HL-60/S4 (cell line): ENCODE results near the gene HSF2BP.
"Not testable (repeated sequence)": the region's sequence is repeated elsewhere in the genome, so short reads cannot be mapped to it uniquely, and the experiment has no call there.

ENCODE experiments used
- in situ Hi-C: fragments of 300-500 bp; cut with MboI; formaldehyde crosslinking; loops from 2 replicates; pipeline ENCODE4 v1.14.3; 2022; ENCODE audit warnings: low sequenced_read_pairs

The HSF2BP gene

DNA sequence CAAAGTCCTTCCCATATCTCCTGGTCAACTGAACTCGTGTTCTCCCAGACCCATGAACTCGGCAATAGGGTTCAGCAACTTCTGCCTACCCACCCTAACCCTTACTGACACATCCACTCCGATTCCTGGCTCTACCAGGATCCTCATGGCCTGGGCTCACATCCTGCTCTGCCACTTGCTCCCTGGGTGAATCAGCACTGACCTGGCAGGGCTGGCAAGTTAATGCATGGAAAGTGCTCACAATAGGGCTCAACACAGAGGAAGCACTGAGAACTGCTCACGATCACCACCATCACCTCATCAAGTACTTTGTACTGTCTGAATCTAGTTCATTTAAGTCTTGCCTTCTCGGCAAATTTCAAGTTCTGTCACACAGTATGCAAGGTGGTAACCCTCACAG lies 96.8 kb downstream of the HSF2BP start:
- in situ Hi-C loops: not testable (repeated sequence)

DNA sequence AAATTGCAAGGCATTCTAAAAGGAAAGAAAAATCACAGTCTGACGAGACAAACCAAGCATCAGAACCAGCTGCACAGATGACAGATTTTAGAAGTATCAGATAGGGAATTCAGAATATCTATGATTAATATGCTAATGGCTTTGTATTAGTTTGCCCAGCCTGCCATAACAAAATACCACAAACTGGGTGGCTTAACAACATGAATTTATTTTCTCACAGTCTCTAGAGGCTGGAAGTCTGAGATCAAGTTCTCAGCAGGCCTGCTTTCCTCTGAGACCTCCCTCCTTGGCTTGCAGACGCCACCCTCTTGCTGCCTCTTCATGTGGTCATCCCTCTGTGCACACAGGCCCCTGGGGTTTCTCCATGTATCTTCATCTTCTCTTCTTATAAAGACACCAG lies 118.7 kb downstream of the HSF2BP start:
- in situ Hi-C loops: not testable (repeated sequence)

DNA sequence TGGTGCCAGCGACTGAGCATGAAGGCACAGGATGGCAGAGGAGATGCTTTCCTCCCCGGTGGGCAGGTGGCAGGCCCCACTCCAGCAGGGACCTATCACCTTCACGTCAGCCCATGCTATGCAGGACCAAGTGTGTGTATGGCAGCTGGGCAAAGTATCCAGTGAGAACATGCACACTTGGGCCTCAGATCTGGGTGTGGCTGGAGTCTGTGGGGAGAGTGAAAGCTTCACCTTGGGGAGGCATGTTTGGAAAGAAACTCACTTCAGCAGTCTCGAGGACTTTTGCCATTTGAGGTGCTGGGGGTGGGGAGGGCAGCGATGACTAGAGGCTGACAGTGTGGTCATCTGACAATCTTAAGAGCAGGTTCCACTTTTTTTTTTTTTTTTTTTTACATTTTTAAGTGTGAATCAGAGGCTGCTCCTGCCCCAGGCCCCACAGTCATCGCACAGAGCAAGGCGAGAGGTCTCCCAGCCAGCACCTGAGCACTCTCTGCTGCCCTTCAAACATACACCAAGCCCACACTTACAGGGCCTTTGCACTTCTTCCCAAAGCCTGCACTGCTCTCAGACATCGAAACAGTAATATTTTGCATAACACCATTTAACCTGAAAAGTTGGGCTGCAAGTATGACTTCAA lies 136.7 kb downstream of the HSF2BP start:
- in situ Hi-C loops: not testable (repeated sequence)

DNA sequence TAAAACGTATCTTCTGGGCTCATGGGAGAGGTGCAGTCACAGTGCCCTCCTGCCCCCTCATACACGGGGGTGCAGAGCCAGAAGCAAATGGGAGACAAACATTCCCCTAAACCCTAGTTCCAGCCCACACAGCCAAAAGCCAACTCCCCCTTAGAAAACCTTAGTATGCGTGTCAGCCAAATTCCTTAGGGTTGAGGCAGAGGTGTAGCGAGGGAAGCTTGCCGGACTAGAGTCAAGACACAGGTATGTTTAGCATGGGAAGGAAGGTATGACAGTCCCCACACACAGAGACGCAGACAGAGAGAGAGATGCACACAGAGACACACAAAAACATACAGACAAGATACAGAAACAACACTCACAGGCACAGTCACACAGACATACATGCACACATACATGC lies 141.6 kb downstream of the HSF2BP start:
- in situ Hi-C loops: not testable (repeated sequence)

DNA sequence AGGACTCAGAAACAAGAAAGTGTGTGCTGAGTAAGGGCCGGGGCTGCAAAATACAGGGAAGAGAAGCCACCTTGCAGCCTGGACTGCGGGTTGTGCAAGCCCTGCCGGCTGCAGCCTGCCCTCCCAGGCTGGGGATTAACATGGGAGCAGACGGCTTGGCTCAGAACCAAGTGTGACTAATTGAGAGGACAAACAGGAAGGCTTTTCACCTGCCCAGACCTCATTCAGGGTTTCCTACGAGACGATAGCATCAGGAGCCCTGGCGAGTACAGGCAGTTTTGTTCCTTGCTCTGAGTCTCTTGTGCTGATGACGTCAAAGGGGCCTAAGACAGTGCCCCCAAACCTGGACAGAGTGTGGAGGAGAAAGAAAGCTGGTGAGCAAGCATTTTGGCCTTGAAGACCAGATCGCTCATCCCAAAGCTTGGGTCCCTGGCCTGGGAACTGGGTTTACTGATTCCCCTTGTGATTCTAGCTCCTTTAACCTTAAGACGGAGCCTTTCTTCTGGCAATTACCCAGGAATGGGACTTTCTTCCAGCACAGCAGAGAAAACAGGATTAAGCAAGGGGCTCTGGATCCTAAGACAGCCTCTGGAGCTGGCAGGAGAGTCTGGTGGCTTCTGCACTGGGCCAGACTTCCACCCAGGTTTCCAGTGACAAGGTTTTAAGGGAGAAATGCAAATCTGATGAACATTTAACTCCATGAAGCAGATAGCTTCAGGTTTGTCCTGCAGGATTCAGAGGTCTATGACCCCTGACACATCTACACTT lies 142.2 kb downstream of the HSF2BP start:
- in situ Hi-C loops: not testable (repeated sequence)

DNA sequence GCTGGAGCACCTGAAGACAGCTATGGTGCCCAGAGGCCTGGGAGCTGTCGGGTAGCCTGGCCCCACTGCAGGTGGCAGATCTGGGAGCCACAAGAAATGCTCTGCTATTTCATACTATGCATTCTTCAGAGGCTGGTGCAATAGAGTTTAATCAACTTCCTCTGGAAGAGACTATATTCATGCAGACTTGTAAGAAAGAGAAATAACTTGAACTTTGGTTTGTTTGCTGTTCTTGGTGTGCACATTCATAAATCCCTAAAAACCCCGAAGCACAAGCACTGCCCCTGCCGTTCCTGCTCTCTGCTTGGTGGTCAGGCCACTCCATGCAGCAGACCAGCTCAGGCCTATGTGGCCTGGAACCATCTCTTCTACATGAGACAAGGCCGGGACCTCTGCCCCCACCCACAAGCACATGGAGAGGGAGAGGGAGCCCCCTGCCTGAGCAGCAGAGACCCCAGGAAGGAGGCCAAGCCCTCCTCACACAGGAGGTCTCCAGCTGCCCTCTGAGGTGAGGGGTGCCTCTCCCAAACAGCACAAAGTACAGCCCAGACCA lies 142.9 kb downstream of the HSF2BP start:
- in situ Hi-C loops: not testable (repeated sequence)

DNA sequence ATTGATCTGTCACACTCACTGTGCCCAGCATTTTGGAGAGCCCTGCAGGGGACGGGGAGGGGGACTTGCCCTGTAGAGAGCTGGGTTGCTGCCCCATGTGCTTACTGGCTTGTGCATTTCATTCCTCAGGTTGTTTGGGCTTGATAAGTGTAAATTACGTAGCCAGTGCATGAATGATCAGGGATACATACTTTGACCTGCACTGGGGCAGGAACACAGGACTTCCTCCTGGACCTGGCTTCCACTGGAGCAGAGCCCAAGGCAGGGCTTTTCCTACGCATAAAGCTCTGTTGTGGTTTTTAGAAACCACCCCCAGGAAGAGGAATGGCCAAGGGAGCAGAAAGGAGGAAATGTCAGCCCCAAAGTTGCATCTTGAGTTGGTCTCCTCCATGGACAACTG lies 144.5 kb downstream of the HSF2BP start:
- in situ Hi-C loops: not testable (repeated sequence)

DNA sequence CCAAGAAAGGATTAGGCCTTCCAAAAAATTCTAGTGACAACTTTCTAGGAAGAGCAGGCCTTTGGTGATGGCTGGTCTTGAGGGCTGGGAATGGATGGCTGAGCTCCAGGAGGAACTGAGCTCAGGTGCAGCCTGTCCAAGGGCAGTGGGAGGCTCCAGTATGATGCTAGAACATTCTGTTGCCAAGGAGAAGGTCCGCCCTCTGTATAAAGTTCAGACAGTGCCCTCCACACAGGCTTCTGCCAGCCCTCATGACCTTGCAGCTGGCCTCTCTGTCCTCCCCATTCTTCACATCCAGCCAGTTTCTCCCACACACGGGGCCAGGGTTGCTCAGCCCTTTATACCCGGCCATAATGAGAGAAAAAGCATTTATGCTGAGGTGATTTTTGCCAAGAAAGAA lies 146.3 kb downstream of the HSF2BP start:
- in situ Hi-C loops: not testable (repeated sequence)

DNA sequence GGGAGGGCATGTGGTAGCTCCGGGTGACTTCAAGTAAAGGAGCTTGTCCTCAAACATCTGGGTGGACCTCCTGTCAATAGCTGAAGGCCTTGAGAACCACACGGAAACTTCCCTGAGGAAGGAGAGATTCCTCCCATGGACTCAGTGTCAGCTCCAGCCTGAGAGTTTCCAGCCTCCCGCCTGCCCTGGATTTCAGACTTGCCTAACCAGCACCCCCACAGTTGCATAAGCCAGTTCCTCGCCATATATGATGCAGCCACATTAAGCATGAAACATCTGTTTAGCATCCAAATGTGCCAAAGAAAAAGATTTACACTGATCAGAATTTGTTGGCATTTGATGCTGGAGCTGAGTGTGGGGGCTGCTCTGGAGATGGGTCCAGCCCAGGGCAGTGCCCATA lies 148.1 kb downstream of the HSF2BP start:
- in situ Hi-C loops: not testable (repeated sequence)

DNA sequence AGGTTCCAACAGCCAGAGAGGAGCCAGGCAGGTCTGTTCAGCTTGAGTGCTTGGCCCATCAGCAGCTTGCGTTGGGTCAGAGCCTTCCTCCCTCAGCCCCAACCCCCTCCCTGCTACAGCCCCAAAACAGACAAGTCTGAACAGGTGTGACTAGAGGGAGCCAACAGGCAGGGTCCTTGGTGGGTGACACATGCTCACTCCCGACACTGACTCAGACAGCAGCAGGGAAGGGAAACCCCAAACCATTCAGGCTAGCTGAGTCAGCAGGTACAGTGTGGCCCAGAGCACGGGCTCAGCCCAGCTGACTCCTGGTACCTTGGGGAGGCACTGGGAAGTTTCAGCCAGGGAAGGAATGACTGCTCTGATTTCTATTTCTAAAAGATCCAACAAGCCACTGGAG lies 148.6 kb downstream of the HSF2BP start:
- in situ Hi-C loops: not testable (repeated sequence)

DNA sequence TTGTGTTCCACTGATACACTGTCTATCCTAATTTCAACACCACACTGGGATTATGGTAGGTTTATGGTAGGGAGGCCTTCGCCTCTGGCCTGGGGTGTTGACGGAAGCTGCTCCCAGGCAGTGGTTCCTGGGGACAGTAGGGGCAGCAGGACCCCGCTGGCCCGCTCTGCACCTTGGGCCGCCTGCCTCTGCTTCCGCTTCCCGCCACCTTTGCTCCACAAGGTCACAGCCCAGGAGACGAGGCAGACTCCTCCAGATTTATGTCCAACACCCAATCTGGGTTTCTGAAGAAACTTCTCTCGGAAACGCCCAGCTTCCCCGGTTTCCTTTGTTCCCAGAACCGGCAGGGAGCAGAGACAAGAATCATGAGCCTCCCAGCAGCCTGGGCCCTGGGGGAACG lies 155.4 kb downstream of the HSF2BP start:
- in situ Hi-C loops: not testable (repeated sequence)

DNA sequence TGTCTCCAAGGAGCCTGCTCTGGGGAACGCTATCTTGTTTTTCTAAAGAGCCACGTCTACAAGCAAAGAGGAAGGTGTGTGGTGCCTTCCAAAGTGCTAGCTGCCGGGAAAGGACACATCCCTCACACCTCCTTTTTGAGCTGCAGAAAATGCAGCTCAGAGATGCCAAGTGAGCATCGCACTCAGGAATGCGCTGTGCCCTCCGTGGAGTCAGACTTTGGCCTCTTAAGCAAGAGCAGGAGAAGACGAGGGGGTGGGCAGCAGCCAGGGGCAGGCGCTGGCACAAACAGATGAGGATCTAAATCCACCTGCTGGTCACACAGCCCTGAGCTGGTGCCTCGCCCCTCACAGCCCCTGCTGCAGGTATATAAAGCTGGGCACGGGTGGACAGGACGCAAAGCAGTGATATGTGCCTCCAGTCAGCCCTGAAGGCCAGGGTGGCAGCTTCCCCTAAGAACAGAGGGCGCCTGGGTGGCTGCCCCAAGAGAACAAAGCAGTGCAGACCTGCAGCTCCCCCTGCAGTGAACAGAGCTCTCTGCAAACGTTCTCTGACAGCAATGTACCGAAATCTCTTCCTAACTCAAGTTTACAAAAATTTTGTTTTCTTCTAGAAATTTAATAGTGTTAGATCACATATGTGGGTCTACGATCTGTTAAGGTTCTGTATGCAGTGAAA lies 156.1 kb downstream of the HSF2BP start:
- in situ Hi-C loops: not testable (repeated sequence)

DNA sequence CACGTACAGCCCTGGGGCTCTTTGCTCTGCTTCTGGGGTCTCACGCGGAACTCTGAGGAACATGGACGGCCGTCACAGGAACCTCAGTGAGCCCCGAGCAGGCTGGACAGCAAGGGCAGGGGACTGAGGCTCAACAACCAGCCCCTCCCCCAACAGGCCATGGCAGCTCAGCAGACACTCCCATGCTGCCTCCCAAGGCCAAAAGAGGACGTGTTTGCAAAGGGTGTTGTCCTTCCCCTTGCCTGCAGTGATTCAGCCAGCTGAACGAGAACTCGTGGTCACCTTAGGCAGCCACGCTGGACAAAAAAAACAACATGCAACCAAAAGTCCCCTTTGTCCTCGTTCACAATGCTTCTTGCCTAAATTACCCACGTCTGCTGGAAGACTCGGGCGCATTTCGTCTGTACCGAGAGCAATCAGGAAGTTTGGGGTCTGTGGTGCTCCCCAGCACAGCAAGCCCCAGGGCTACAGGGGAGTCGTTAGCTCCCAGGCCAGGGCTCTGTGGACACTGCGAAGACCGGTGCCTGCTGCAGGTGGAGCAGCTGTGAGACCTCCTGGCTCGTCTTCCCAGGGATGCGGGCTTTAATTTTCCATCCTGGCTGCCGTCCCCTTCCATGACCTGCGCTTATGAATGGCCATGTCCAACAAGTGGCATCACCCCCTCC lies 156.7 kb downstream of the HSF2BP start:
- in situ Hi-C loops: not testable (repeated sequence)

DNA sequence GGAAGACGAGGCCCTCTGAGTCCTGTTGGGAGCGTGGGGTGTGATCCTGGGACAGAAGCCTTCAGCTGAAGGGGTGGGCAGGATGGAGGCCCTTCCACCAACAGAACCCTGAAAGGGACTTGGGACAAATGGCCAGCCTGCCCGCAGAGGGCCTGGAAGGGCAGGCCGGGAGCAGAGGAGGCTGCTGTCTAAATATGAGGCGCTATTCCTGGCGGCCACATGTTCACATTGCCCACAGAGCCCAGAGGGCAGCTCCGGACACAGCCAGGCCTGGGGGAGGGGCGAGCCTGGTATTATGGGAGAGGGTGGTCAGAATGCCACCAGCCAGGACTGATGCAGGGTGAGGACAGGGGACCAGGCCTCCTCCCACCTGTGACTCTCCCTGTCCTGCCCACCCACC lies 160.4 kb downstream of the HSF2BP start:
- in situ Hi-C loops: not testable (repeated sequence)

DNA sequence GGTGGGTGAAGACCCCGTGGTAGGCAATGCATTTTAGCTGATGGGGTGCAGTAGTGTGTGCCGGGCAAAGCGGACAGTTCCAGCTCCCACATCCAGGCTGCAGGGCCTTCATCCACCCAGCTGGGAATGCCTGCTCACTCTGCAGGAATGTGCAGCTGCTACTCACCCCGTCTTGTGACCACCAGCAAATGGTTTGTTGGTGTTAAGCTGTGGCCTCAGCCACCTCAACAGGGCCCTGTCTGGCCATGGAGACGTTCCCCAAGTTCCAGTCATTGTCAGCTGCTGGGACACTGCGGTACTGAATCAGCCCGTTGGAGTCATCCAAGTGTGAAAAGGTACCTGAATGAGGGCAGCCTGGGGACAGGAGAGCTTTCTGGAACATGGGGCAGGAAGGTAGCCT lies 161.2 kb downstream of the HSF2BP start:
- in situ Hi-C loops: not testable (repeated sequence)

DNA sequence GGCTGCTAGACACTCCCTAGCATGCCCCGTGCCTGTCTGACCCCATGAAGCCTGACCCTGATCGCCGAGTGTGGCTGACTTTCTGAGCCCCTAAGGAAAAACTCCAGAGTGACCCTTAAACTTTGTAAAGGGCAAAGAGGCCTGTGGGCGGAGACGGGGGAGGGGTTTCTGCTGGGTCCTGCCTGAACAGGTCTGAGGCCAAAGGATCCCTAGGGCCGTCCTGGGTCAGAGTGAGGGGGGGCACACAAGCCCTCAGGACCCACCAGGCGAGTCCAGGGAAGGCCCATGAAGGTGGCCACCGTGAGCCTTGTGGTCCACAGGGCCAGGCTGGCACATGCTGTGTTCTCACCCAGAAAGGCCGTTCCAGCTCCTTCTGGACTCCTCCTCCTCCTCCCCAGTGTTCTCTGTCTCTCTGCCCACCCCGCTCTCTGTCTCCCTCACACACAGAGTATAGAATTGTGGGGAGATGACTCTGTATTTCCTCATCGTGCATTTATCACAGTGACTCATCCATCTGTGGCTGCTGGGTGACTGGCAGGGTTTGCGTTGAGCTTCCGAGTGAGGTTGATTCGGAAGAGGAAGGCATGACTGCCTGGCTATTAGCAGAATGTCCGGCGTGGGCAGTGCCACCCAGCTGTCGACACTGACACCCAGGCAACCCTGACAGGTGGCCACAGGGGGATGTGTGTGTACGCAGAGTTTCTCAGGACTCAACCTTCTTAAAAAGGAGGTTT lies 164.8 kb downstream of the HSF2BP start:
- in situ Hi-C loops: not testable (repeated sequence)

DNA sequence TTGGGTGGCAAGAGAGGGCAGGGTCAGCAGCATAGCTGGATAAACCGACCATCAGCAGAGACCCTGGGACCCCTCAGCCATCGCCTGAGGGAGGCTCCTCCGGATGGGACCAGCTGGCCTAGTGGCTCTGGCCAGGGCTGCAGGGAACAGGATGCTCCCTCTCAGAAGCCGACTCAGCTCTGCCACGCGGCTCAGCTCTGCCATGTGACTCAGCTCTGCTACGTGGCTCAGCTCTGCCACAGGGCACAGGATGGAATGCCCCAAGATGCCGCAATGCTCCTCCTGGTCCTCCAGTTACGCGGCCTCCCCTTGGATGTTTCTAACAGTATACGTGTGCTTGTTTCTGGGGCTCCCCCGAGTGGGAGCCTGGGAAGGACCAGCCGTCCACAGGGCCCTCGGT lies 165.8 kb downstream of the HSF2BP start:
- in situ Hi-C loops: not testable (repeated sequence)

DNA sequence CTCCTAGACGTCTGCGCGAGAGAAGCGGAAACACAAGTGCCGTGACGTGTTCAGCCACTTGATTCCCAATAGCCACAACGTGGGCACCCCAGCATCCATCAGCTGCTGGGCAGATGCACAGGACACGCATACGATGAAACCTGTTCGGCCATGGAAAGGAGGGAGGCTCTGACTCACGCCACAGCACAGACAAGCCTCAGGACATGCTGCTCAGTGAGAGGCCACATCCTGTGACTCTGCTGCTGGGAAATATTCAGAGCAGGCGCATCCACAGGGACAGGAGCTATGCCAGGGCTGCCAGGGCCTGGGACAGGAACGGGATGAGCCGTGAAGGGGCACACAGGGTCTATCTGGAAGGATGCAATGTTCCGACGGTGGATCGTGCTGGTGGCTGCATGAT lies 171.1 kb downstream of the HSF2BP start:
- in situ Hi-C loops: not testable (repeated sequence)

DNA sequence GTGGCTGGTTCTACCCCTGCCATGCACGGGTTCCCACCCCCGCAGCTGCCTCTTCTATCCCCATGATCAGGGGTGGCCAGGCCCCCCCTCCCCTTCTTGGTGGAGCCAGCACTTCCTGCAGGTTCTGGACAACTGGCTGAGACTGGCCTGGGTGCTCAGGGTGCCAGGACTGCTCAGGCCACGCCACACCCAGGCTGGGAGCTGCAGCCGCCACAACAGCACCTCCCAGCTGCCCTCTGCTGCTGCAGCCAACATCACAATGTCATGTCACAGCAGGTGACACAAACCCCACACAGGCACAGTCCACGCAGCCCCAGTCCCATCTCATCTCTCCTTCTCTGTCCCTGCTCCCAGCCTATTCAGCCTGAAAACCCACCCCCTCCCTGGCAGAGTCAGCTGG lies 173.2 kb downstream of the HSF2BP start:
- in situ Hi-C loops: not testable (repeated sequence)

DNA sequence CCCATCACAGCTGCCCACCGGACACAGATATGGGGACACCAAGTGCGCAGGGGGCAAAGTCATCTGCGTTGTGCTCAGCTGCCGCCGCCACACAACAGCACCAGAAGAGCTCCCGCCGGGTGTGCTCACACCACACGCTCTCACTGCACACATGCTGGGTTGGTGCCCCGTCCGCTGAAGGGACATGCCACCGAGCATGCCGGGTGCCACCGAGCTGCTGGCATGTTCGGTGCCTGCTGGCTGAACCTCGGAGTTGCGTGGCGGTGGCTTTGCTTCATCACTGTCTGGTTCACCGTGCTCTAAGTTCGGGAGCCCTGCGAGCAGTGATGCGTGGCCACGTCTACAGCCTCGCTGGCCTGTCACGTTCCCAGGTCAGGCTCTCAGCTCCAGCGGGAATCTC lies 174.3 kb downstream of the HSF2BP start:
- in situ Hi-C loops: not testable (repeated sequence)
